ENCODE results near the gene MDGA2. TPM values are rescaled to one million over a fixed set of nuclear protein-coding genes. Genes with fewer than 3 reads are reported as not detected.

Gene MDGA2
- total RNA-seq, 1 donor, result not detected

DNA sequence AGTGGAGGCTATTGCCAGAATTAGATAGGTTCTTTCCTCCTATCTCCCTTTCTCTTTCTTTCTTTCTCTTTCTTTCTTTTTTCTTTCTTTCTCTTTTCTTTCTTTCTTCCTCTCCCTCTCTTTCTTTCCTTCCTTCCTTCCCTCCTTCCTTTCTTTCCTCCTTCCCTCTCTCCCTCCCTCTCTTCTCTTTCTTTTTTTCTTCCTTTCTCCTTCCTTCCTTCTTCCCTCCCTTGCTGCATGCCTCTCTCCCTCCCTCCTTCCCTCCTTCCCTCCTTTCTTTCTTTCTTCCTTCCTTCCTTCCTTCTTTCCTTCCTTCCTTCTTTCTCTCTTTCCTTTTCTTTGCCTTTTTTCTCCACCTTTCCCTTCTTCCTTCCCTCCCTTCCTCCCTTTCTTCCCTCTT, 16.4 kb upstream of the MDGA2 start:
- DNase-seq (ENCODE audit: low read depth), result no peak
- TF ChIP-seq, protein P1, sequence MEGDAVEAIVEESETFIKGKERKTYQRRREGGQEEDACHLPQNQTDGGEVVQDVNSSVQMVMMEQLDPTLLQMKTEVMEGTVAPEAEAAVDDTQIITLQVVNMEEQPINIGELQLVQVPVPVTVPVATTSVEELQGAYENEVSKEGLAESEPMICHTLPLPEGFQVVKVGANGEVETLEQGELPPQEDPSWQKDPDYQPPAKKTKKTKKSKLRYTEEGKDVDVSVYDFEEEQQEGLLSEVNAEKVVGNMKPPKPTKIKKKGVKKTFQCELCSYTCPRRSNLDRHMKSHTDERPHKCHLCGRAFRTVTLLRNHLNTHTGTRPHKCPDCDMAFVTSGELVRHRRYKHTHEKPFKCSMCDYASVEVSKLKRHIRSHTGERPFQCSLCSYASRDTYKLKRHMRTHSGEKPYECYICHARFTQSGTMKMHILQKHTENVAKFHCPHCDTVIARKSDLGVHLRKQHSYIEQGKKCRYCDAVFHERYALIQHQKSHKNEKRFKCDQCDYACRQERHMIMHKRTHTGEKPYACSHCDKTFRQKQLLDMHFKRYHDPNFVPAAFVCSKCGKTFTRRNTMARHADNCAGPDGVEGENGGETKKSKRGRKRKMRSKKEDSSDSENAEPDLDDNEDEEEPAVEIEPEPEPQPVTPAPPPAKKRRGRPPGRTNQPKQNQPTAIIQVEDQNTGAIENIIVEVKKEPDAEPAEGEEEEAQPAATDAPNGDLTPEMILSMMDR (IDR thresholded peaks at IDR 0.05; ENCODE audit: insufficient read depth, low read length), result no peak

DNA sequence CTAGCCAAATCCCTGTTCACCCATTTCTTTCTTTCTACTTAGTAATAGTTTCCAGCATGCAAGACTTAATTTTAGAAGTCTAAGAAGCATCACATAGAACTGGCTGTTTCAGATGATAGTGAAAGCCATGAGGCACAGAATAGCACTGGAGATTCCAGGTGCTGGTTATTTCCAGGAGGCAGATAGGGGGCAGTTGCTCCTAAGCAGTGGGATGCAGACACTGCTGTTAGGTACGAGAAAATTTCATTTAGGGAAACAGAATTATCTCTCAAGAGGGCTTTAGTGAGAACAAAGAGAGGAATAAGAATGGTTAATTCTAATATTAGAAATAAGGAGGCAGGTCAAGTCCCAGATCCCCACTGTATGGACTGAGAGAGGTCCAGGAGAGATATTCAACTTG, 3.6 kb upstream of the MDGA2 start:
- no peak overlapping the region for H3K4me3 ChIP-seq (ENCODE audit: low read depth, low read length)
- no peak for DNase-seq (ENCODE audit: low read depth)
- TF ChIP-seq, protein P1 (IDR thresholded peaks at IDR 0.05; ENCODE audit: insufficient read depth, low read length), result no peak

More for the DNA sequence above, 16.4 kb upstream of the MDGA2 start:
- no peak overlapping the region for H3K4me3 ChIP-seq (ENCODE audit: low read depth, low read length)

DNA sequence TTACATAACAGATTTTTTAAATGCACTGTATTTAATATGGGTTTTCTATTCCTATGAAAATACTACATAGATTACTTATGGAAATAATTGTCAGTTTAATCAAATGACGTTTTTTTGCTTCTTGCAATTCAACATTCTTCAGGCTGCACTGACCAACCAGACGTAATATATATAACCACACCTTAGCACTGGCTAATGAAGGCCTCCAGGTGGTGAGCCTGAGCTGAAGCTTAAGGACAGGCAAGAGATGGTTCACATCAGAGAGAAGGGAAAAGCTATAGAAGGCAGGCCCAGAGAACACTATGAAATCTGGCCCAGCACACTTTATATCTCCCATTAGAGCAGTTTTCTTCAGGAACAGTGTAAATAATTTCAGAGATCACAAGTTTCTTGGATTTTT, 2.8 kb upstream of the MDGA2 start:
- TF ChIP-seq, protein P1 (IDR thresholded peaks at IDR 0.05; ENCODE audit: insufficient read depth, low read length), result no peak
- H3K4me3 ChIP-seq (ENCODE audit: low read depth, low read length), result no peak overlapping the region
- no peak for DNase-seq (ENCODE audit: low read depth)

DNA sequence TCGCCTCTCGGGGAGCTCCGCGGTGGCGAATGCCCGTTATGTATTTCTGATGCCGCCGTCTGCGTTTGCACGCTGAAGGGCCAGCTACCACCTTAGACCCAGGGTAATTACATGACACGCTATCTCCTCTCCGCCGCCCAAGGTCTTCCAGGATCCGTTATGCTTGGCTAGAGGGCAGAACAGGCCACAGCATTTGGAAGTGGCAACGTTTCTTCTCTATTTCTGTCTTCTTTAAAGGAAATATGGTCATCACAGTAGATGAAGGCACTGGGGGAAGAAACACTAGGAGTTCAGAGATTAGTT, 861 bp upstream of the MDGA2 start:
- no peak overlapping the region for H3K4me3 ChIP-seq (ENCODE audit: low read depth, low read length)
- DNase-seq (ENCODE audit: low read depth), result no peak
- TF ChIP-seq, protein P1 (IDR thresholded peaks at IDR 0.05; ENCODE audit: insufficient read depth, low read length), result no peak

DNA sequence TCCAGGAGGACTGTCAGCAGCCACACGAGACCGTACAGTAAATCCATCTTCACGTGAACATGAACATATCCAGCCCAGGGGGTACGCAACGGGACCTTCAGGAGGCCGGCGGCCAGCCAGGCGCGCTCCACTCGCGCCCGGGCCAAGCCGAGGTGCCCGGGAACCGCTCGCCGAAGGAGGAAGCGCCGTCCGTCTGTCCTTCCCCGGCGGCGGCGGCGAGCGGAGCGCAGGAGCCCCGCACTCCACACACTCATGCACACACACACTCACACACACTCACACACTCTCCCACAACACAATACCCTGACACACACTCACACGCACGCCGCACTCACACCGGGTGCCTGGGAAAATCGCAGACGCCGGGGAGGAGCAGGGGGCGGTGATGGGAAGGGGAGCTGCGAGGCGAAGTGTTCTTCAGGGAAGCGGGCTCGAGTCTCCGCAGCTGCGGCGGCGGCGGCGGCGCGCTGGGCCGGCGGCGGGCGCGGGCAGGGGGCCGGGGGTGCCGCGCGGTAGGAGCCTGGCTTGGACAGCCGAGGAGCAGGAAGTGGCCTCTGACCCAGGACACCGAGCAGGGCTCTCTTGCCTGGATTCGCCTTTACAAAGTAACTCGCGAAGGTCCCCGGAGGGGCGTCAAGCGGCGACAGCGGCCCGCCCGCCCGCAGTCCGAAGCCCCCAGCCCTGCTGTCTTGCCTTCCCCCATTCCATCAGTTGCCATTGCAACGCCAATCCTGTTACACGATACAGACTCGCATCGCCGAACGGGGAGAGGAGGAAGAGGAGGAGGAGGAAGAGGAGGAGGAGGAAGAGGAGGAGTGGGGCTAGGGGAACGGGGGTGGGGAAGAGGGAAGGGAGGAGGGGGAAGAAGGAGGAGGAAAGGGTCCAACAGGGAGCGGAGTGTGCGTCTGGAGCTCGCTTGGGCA, 601 bp downstream of the MDGA2 start:
- H3K4me3 ChIP-seq (ENCODE audit: low read depth, low read length), result no peak overlapping the region
- DNase-seq (ENCODE audit: low read depth), result no peak
- TF ChIP-seq, protein P1 (IDR thresholded peaks at IDR 0.05; ENCODE audit: insufficient read depth, low read length), result no peak

DNA sequence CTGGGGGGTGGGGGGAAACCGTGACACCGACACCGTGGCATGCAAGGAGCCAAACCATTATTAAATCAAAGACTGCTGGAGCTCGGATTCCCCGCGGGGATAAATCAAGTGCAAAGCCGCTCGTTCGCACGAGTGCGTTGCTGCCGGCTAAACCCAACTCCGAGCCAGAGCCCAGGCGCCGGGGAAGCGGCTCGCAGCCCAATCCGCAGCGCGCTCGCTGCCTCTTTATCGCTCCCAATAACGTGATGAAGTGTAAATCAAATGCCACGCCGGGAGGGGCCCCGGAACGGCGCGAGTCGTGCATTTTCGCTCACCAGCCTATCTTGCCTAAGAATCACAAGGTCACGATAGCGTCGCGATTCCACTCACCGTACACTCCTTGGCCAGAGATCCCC, 1.3 kb downstream of the MDGA2 start:
- no peak for DNase-seq (ENCODE audit: low read depth)
- TF ChIP-seq, protein P1 (IDR thresholded peaks at IDR 0.05; ENCODE audit: insufficient read depth, low read length), result no peak
- no peak overlapping the region for H3K4me3 ChIP-seq (ENCODE audit: low read depth, low read length)

All from fibroblast of the aortic adventitia (primary cell).